ENCODE results near the gene PEPD.

The PEPD gene

GRCh38 chr19:33416307-33417215 lies 105.0 kb downstream of the PEPD start:
- Mint-ChIP-seq H3K27me3 (no peaks in the 10 kb centered on the region), H3K9me3 (no peaks in the 10 kb centered on the region), H3K4me3 (peak overlapping the region in 1 of 2 donors; percentile 67), H3K27ac (peak overlapping the region in 1 of 2 donors; percentile 10), H3K4me1 (peaks cover 13% of the 10 kb centered on the region)
- peak; percentile 77 for ATAC-seq
- peak; percentile 61 to 70 for DNase-seq

GRCh38 chr19:33414667-33415605 lies 106.7 kb downstream of the PEPD start:
- no peak overlapping the region for H3K4me3 Mint-ChIP-seq
- DNase-seq (no peak), ATAC-seq (no peak)
- no peak overlapping the region for H3K27ac Mint-ChIP-seq
- peaks cover 13% of the 10 kb centered on the region for H3K4me1 Mint-ChIP-seq
- H3K27me3 Mint-ChIP-seq: no peaks in the 10 kb centered on the region
- H3K9me3 Mint-ChIP-seq: no peaks in the 10 kb centered on the region

GRCh38 chr19:33413868-33414666 lies 107.5 kb downstream of the PEPD start:
- no peak for DNase-seq
- Mint-ChIP-seq H3K27me3 (no peaks in the 10 kb centered on the region), H3K4me3 (no peak overlapping the region), H3K27ac (no peak overlapping the region), H3K9me3 (no peaks in the 10 kb centered on the region), H3K4me1 (peaks cover 13% of the 10 kb centered on the region)
- ATAC-seq: no peak

- no peaks in the 10 kb centered on the region for H3K27me3 Mint-ChIP-seq
- H3K27ac Mint-ChIP-seq: no peak overlapping the region
- ATAC-seq (no peak), DNase-seq (no peak)
- H3K4me3 Mint-ChIP-seq: no peak overlapping the region
- peaks cover 13% of the 10 kb centered on the region for H3K4me1 Mint-ChIP-seq
- no peaks in the 10 kb centered on the region for H3K9me3 Mint-ChIP-seq
These were observed 108.2 kb downstream of the PEPD start for GRCh38 chr19:33413426-33413725.

GRCh38 chr19:33412601-33413425 lies 108.8 kb downstream of the PEPD start:
- H3K9me3 Mint-ChIP-seq: no peaks in the 10 kb centered on the region
- peaks cover 13% of the 10 kb centered on the region for H3K4me1 Mint-ChIP-seq
- DNase-seq (no peak), ATAC-seq (no peak)
- H3K27me3 Mint-ChIP-seq: no peaks in the 10 kb centered on the region
- H3K27ac Mint-ChIP-seq: peak overlapping the region in 1 of 2 donors; percentile 34
- H3K4me3 Mint-ChIP-seq: no peak overlapping the region

GRCh38 chr19:33411621-33412180 lies 109.9 kb downstream of the PEPD start:
- Mint-ChIP-seq H3K27ac (peak overlapping the region in 1 of 2 donors; percentile 42), H3K4me1 (peaks cover 10% of the 10 kb centered on the region), H3K27me3 (no peaks in the 10 kb centered on the region), H3K9me3 (no peaks in the 10 kb centered on the region), H3K4me3 (no peak overlapping the region)
- ATAC-seq (no peak), DNase-seq (no peak)

GRCh38 chr19:33410915-33411401 lies 110.6 kb downstream of the PEPD start:
- no peak overlapping the region for H3K4me3 Mint-ChIP-seq
- DNase-seq: no peak
- H3K9me3 Mint-ChIP-seq: no peaks in the 10 kb centered on the region
- H3K27me3 Mint-ChIP-seq: no peaks in the 10 kb centered on the region
- no peak overlapping the region for H3K27ac Mint-ChIP-seq
- H3K4me1 Mint-ChIP-seq: peaks cover 3% of the 10 kb centered on the region
- no peak for ATAC-seq

GRCh38 chr19:33409906-33410685 lies 111.5 kb downstream of the PEPD start:
- Mint-ChIP-seq H3K9me3 (no peaks in the 10 kb centered on the region), H3K27me3 (no peaks in the 10 kb centered on the region), H3K27ac (no peak overlapping the region), H3K4me1 (no peaks in the 10 kb centered on the region), H3K4me3 (no peak overlapping the region)
- ATAC-seq (no peak), DNase-seq (no peak)

GRCh38 chr19:33408538-33409434 lies 112.8 kb downstream of the PEPD start:
- no peaks in the 10 kb centered on the region for H3K27me3 Mint-ChIP-seq
- no peaks in the 10 kb centered on the region for H3K4me1 Mint-ChIP-seq
- peak overlapping the region in 1 of 2 donors; percentile 42 for H3K27ac Mint-ChIP-seq
- H3K4me3 Mint-ChIP-seq: no peak overlapping the region
- ATAC-seq: no peak
- no peak for DNase-seq
- H3K9me3 Mint-ChIP-seq: no peaks in the 10 kb centered on the region

GRCh38 chr19:33408116-33408515 lies 113.5 kb downstream of the PEPD start:
- H3K27ac Mint-ChIP-seq: no peak overlapping the region
- no peak for DNase-seq
- H3K4me1 Mint-ChIP-seq: no peaks in the 10 kb centered on the region
- no peak overlapping the region for H3K4me3 Mint-ChIP-seq
- no peaks in the 10 kb centered on the region for H3K9me3 Mint-ChIP-seq
- ATAC-seq: no peak
- H3K27me3 Mint-ChIP-seq: no peaks in the 10 kb centered on the region

- H3K27me3 Mint-ChIP-seq: no peaks in the 10 kb centered on the region
- H3K4me1 Mint-ChIP-seq: no peaks in the 10 kb centered on the region
- ATAC-seq: no peak
- H3K9me3 Mint-ChIP-seq: no peaks in the 10 kb centered on the region
- DNase-seq: no peak
- H3K4me3 Mint-ChIP-seq: no peak overlapping the region
- no peak overlapping the region for H3K27ac Mint-ChIP-seq
These were observed 113.9 kb downstream of the PEPD start for GRCh38 chr19:33407716-33408115.

- Mint-ChIP-seq H3K9me3 (no peaks in the 10 kb centered on the region), H3K4me1 (no peaks in the 10 kb centered on the region), H3K4me3 (no peak overlapping the region), H3K27ac (no peak overlapping the region), H3K27me3 (no peaks in the 10 kb centered on the region)
- DNase-seq: no peak
- no peak for ATAC-seq
These were observed 114.4 kb downstream of the PEPD start for GRCh38 chr19:33407140-33407551.

All from stimulated activated naive CD8-positive, alpha-beta T cell treated with anti-CD3 and anti-CD28 coated beads, Interleukin-15, amount 100 ng/mL, for 72 hours (primary cell).